Activated CD4-positive, CD25-positive, alpha-beta regulatory T cell (primary cell): ENCODE results near the gene XIRP2.

Source experiments
- DNase-seq, 4 experiments: peaks; one replicate each; lab custom pipeline; 2025; lab: John Stamatoyannopoulos, UW

The XIRP2 gene

DNA sequence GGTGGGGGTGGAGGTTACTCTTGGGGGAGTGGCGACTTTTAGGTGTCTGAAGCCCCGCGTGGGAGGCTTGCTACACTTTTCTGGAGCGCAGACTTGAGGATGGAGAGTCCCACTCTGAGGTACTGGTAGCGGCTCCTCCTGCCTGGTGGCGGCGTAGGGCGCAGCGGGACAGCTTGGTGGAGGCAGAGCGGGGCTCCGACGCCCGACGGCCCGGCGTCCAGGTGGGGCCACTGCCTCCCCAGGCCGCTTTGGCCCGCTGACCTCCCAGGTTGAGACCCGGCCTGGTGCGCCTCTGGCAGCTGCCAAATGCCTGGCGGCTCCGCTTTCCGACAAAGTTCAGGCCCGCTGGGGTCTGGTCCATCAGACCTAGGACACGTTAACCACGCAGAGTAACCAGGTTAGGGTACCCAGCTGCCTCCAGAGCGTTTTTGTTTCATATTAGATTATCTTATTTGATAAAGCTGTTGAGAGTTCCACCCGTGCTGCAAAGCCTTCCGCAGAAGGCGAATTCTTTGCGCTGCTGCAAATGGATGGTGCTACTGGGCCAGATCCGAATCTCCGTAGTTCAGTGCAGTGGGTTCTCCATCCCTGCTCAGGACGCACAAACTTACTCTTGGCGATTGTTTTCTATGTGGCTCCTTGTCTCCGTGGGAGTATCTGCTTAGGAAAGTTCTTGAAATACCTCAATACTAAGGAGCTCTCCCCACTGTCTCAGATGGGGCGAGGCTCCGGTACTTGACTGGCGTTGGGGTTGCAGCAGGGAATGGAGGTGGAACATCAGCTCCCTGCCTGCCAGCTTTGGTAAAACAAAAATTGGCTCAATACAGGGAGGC, 405.9 kb downstream of the XIRP2 start:
- peak in 1 of 4 experiments; percentile 0 for DNase-seq

- DNase-seq, result no peak
Observed at GRCh38 chr2:167294776-167295140, 406.5 kb downstream of the XIRP2 start.

DNA sequence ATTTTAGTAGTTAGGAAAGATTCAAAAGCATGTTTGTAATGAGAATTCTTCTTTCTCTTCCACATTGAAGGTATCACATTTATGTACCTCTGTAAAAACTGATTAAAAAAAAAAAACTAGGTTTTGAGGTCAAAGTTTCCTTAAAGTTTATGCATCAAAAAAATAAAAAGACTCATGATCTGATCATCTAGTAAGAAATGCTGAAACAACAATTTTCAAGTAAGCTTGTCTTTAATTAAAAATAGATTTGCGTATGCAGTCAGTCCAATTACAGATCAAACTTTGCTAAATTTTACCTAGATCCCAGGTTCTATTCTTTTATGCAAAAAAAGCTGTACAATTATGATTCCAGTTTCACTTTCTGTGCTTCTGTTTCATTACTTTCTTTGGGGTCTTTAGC, 409.0 kb downstream of the XIRP2 start:
- DNase-seq, result no peak

DNA sequence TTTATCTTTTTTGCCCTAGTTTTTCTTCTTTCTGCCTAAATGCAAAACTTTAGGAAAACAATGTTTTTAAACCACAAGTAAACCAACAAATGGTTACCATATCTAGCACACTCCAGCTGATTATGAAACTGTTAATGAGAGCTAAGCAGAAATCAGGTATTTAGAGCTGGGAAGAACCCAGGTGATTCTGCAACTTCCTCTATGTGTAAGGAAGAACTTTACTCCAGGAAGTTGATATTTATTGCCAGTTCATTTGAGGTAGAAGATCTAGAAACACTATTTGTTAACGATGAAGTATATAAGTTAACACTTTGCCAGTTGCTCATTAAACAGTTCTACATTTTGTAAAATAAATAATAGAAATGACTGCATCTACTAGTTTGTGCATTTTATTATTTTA, 409.7 kb downstream of the XIRP2 start:
- no peak for DNase-seq
